Suppressor macrophage treated with lipopolysaccharide for 4 hours (primary cell): ENCODE measurements around the gene SLC15A4.
"Not testable (repeated sequence)": the region's sequence is repeated elsewhere in the genome, so short reads cannot be mapped to it uniquely, and the experiment has no call there.

ENCODE experiments used
- DNase-seq: peaks from one replicate; pipeline ENCODE4 v3.0.0-alpha.2; 2020

Gene SLC15A4

GRCh38 chr12:128843538-128843937 lies 19.8 kb upstream of the SLC15A4 start:
- peak; percentile 84 for DNase-seq

DNA sequence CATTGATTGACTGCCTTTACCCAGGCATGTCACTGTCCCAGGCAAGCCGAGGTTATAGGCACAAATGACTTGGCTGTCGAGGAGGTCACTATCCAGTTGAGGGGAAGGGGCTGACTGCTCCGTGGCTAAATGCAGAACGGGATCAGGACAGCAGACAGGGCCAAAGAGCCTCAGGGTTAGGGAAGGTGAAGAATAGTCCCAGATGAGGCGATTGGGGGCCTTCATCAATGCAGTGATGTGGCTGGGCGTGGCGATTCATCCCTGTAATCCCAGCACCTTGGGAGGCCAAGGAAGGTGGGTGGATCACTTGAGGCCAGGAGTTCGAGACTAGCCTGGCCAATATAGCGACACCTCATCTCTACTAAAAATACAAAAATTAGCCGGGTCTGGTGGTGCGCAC lies 18.8 kb upstream of the SLC15A4 start:
- DNase-seq = no peak

DNA sequence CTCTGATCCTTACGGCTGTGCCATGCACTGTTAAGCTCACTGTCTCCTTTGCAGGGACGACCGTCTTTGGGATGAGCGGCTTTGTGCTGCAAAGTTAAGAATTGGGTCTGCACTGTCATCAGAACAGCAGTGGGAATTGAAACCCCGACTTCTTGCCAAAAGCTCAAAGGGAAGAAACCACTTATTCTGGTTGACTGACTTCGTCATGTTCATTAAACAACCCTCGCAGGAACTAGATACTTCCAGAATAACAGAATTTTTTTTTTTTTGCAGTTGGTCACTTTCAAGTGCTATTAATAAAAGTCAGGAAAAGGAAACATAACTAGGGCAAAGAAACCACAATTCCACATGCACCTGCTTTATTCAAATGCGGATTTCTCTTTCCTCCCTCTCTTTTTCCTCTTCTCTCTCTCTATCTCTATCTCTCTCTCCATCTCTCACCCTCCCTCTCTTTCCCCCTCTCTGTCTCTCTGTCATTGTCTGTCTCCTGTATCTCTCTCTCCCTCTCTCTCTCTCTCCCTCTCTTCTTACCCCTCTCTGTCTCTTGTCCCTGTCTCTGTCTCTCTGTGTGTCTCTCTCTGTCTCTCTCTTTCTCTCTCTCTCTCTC lies 17.2 kb upstream of the SLC15A4 start:
- peak; percentile 73 for DNase-seq

GRCh38 chr12:128839885-128840284 lies 16.1 kb upstream of the SLC15A4 start:
- DNase-seq = not testable (repeated sequence)

DNA sequence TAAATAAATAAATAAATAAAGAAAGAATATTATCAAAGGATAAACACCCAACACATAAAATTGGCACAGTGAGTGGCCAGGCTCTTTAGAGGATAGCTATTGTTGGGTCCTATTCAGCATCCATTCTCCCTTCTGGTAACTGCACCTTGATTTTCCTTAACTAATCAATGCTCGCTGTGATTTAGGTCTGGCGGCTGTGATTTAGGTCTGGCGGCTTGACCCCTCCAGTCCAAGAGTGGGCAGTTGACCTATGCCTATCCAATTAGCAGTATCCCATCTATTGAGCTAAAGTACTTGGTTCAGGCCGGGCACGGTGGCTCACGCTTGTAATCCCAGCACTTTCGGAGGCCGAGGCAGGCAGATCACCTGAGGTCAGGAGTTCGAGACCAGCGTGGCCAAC lies 9.7 kb upstream of the SLC15A4 start:
- DNase-seq = no peak

DNA sequence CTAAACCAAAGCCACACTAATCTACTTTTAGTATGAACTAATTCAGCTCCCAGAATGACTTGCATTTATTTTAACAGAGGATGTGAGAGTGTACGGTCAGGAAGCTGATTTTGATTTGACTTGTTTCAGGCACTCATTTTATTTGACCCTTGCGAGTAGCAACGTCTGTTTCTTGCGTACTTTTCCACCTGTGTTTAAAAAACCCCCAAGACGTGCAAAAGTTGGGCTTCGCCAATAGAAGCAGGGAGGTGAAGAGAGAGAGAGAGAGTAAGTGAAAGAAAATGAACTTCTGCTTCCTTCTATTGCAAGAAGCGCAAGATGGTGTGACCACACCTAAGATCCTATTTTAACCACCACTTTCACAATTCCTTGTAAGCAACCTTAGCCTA lies 6.7 kb upstream of the SLC15A4 start:
- DNase-seq = peak; percentile 49

DNA sequence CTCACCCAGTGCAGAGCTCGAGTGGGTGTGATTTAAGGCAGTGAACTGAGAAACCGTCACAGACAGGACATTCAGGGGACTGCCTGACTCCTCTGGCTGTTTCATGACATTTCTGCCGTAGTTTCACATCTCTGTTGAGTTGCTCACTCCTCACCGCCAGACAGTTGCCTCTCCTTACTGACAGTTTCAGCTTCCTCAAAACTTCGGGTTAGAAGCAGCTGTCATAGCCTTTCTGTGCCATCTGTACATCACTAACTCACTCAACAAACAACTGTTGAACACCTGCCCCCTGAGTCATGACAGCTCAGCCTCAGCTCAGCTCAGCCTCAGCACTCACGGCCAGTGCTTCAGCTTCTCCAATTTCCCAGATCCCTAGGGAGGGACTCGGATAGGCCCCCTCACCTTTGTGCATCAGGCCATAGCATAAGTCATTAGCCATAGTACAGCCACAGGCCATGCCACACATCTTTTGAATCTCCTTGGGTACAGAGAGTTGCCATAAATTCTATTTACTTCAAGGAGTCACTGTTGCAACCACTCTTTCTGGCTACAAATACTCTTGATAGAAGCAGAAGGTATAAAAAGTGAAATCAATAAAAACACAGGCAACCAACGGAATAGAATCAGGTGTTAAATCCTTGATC lies 6.2 kb upstream of the SLC15A4 start:
- DNase-seq = peak; percentile 92

DNA sequence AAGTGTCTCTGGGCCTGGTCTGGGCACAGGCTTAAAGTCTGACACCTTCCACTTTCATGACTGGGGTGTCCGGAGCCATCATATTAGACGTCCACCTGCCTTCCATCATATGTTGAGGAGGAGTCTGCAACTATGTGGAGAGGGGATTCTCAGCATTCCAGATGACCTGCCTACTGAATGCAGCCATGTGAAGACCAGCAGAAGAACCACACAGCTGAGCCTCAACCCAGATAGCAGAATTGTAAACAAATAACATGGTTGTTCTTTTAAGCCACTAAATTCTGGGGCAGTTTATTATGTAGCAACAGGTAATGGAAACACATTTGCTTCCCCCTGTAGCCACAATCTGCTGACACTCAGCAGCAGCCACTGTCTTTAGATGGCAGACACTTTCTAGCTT lies 4.0 kb upstream of the SLC15A4 start:
- DNase-seq = no peak

DNA sequence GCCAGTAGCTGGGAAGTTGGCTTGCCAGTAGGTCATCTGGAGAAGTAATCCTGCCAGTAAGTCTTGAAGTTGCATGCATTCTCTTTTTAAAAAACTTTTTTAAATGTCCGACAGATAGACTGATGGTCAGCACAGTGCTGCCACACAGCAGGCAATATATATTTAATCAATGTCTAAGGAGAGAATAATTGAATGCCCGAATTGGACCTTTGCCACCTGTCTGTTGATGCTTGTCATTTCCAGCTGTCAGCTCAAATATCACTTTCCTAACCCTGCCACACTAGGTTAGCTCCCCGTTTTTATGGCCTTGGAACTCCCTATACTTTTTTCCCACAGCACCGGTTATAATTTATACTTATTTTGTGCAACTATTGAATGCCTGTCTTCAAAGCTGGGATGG lies 2.1 kb upstream of the SLC15A4 start:
- no peak for DNase-seq

GRCh38 chr12:128823216-128823915 lies 392 bp downstream of the SLC15A4 start:
- DNase-seq = peak; percentile 30

GRCh38 chr12:128820723-128821432 lies 2.9 kb downstream of the SLC15A4 start:
- DNase-seq = peak; percentile 90

- no peak for DNase-seq
Observed at GRCh38 chr12:128820253-128820652, 3.5 kb downstream of the SLC15A4 start.

DNA sequence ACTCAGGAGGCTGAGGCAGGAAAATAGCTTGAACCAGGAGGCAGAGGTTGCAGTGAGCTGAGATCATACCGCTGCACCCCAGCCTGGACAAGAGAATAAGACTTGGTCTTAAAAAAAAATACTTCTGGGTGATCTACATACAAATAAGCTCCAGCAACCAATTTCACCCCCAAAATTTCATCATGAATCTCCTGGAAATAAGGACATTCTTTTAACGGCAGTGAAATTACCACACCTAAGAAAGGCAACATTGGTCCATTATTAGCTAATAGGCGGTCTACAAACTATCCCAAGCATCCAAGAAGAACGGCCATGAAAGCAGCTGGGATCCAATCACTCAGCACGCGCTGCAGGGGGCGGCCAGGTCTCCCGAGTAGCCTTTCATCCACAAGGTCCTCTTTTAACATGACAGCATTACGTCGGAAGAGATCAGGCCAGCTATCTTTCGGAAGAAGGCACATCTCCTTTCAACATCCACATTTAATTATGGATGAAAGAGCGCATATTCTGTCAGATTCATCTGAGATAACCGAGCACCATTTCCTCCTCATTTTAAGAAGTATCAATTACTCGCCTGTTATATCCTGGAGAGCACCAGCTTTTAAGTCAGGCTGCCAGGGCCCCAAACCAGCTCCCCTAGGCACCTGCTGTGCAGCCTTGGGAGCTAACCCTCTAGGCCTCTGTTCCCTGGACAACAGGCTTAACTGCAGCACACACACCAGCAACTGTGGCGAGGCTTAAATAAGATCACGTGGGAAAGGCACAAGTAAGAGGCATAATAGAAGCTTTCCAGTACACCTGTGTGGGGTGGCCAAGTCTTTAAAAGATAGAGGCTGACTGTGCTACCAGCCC lies 4.2 kb downstream of the SLC15A4 start:
- no peak for DNase-seq

DNA sequence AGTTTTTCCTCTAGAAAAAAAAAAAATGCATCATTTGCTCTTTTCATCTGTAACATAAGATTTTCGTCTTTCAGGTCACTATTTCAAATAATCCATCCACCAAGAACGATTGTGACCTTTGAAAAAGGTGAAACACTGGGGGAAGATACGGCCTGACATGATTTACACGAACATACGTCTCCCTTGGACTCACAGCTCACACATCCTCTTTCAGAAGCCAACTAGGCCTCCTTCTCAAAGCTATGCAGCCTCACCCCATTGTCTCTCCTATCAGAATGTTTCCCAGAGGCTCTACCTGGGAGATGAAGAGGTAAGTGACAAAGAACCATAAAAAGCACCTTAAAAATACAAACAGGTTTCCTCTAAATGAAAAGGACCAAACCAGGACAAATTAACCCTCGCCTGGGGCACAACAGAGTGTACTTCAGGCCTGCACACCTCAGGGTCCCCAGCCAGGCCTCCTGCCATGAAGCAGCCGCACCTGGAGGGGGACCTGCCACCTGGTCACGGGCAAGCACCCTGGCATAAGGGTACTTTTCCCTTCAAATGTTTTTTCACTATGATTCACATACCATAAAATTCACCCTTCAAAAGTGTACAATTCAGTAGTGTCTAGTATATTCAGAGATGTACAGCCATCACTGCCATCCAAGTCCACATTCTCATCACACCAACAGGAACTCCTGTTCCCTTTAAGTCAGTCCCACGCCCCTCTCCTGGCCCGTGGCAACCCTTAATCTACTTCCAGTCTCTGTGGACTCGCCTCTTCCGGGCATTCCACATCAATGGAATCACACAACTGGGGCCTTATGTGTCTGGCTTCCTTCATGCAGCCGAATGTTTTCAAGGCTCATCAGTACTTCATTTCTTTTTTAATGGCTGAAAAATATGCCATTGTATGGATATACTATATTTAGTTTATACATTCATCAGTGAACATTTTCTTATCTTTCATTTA lies 5.4 kb downstream of the SLC15A4 start:
- peak; percentile 28 for DNase-seq

GRCh38 chr12:128817111-128818015 lies 6.4 kb downstream of the SLC15A4 start:
- peak; percentile 83 for DNase-seq

- DNase-seq = no peak
Observed at GRCh38 chr12:128816643-128816920, 7.2 kb downstream of the SLC15A4 start.

- no peak for DNase-seq
Observed at GRCh38 chr12:128815779-128816642, 7.7 kb downstream of the SLC15A4 start.

DNA sequence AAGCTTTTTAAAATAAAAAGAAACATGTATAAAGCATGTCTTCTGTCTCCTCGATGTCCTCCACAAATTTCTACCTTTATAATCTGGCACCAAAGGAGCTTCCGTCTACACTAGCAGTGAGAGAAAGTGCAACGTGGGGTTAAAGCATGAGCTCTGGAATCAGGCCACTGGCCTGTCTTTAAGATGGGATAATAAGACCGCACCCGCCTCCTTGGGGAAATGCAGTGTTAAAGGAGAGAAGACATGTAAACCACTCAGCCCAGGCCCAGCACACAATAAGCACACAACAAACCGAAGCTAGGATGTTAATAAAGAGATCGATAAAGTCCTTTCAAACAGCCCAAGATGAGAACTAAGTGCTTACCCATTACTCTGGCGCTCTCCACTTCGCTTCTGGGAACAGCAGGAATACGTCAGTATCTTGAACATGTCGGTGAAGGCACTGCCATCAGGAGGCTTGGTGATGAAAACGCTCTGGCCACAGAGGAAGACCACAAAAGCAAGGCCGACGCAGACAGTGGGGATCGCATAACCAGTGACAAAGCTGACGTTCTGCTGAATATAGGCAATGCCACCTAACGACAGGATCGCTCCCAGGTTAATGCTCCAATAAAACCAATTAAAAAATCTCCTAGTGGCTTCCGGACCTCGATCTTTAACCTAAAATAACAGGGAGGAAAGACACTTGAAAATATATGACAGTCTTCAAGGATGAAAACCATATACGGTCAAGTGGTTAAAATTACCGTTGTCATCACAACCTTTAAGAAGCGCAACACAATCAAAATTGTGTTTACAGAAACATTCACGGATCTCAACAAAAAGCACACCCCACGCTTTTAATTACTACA lies 9.1 kb downstream of the SLC15A4 start:
- no peak for DNase-seq

DNA sequence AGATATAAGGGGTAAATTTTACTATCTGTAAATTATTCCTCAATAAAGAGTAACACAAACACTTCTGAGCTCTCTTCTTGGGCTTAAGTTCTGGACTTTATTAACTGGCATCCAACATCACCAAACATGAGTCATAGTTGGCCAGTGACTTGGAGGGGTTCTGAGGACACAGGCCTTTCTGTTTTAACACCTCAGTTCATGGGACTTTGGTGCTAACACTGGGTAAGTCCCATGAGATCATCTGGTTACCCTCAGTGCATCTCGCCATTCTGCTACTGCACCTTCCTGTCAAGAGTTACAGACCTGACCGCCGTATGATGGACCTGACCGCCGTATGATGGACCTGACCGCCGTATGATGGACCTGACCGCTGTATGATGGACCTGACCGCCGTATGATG lies 9.9 kb downstream of the SLC15A4 start:
- DNase-seq = peak; percentile 37
